NCI-H2227 (cell line): ENCODE data around the gene MACROD2.
"Not testable (repeated sequence)": the region's sequence is repeated elsewhere in the genome, so short reads cannot be mapped to it uniquely, and the experiment has no call there.

Experiments
- DNase-seq: peaks from one replicate; lab custom pipeline; 2025; ENCODE audit not compliant: unreplicated experiment; lab: John Stamatoyannopoulos, UW

The MACROD2 gene

DNA sequence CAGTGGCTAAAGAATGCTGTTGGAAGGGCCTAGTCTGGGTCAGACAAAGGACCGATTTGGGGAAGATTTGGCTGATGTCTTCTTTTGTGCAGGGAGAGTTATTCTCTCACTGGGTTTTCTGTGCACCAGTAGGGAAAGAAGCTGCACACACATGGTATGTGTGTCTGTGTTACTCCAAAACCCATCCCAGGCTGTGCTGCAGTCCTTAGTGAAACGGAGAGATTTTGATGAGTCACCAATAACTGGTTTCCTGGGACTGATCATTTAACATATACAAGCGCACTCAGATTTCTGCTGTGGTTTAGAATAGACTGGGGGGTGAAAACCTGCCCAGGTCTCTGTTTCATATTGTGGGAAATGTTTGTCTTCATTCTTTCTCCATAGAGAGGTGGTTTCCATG lies 1528.1 kb downstream of the MACROD2 start:
- no peak for DNase-seq

DNA sequence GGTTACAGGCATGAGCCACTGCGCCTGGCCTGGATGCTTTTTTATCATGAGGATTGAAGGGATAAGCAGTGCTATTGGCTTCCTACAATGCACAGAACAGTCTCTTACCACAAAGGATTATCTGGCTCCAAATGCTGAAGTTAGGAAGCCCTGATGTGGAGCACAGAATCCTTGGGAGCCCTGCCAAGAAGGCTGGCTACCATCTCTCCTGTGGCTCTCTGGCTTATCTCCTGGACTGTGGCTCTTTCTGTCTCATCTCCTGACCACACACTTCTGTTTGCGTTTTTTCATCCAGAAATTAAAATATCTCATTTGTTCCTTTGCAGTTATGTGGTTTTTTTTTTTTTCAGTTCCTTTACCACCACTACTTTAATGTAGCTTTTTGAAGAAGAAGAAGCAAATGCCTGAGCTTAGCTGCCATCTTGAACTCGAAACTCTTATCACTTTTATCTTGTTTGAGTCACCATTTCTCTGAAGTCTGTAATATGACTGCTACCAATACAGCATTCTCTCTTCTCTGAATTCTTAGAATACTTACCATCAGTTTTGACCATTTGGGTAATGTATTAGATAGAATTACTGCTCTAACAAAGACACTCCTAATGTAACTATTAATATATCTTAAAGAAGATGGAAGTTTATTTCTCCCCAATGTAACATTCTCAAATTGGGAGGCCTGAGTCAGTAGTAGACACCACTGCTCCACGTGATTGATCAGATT lies 1533.2 kb downstream of the MACROD2 start:
- no peak for DNase-seq

DNA sequence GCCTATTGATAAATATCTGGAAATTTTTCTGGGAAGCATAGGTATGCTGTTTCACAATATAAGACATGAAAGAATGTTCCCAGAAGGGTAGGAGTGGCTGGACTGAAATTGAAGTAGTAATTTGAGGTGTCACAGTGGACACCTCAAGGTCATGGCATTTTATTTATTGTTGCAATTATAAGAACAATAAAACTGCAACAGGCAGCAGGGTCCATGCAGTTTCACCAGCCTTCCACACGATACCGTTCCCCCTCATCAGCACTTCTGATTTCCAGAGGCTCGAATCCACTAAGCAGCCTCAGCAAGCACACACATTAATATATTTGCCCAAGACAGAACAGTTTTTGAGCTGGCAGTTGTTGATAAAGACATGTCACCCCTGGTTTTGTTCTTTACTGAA lies 1540.5 kb downstream of the MACROD2 start:
- no peak for DNase-seq

DNA sequence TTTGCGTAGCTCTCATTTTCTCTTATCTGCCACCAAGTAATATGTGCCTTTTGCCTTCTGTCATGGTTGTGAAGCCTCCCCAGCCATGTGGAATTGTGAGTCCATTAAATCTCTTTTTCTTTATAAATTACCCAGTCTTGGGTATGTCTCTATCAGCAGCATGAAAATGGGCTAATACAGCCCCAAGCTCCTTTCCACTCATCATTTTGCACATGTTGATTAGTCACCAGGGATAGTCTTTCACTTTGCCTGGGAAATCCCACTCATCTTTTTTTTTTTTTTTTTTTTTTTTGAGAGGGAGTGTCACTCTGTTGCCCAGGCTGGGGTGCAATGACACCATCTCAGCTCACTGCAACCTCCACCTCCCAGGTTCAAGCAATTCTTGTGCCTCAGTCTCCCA lies 1541.9 kb downstream of the MACROD2 start:
- not testable (repeated sequence) for DNase-seq

DNA sequence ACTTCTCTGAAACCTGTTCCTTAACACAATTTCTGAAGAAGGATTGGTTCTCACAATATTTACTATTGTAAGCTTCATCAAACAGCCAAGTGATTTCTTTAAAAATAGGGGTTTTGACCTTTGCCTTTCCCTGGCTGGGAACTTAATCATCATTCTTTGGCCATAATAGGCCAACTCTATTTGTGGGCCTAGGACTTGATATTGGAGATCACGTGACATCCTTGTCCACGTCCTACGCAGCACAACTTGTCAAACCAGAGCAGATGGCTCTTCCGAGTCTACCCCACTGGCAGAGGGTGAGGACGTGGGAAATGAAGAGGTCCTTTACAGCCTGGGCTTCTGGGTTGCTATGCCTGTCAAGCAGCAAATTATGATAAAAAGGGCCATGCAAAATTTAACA lies 1547.3 kb downstream of the MACROD2 start:
- DNase-seq, result no peak

DNA sequence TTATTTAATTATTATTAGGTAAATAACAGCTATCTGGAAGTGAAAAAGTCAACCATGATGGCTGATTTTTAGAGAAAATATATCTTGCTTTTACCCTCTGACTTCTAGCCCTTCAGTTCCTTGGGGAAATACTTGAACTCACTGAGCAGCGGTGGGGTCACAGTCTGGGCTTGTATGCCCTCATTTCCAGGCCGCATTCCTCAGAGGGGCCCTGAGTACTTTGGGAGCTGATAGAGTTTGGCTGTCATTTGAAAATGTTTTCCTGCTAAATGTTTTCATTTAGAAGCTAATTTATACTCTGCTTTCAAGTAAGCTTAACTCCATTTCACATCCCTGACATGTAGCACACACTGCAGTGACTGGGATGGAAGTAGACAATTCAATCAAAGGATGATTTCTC lies 1549.4 kb downstream of the MACROD2 start:
- no peak for DNase-seq

DNA sequence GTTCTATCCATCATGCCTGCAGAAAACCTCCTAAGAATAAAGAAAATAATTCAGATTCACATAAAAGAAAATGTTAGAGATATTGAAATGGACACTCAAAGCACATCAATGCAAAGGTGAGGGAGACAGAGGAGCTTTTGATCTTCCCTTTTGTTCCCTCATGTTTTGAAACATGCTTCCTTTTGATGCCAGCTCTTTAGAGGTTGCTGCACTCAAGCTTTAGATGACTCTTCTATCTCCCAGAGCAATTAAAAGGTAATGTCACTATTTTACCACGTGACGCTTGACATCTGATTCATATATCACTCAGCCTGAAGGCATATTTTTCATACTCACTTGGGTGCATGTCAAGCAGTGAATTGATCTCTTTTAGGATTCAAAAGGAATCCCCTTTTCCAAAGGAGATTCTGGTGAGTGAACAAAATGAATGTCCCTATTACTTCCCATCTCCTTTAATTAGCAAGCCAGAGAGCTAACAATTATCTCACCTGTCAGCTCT lies 1551.3 kb downstream of the MACROD2 start:
- DNase-seq, result no peak

DNA sequence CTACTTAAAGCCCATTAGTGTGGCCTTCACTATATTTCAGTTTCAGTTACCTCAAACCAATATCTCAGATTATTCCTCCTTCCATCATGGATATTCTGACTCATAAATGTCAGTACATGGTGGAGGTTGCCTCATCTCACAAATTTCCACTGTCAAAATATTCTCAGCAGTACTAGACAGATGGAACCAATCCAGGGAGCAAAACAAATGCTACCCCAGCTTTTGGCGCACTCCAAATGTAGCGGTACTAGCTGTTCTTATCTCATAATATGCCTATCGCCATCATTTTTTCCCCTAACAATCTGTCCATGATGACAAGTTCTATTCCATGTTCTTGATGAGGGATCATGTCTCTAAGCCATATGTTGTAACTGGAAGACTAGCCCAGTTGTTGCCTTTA lies 1551.8 kb downstream of the MACROD2 start:
- no peak for DNase-seq

DNA sequence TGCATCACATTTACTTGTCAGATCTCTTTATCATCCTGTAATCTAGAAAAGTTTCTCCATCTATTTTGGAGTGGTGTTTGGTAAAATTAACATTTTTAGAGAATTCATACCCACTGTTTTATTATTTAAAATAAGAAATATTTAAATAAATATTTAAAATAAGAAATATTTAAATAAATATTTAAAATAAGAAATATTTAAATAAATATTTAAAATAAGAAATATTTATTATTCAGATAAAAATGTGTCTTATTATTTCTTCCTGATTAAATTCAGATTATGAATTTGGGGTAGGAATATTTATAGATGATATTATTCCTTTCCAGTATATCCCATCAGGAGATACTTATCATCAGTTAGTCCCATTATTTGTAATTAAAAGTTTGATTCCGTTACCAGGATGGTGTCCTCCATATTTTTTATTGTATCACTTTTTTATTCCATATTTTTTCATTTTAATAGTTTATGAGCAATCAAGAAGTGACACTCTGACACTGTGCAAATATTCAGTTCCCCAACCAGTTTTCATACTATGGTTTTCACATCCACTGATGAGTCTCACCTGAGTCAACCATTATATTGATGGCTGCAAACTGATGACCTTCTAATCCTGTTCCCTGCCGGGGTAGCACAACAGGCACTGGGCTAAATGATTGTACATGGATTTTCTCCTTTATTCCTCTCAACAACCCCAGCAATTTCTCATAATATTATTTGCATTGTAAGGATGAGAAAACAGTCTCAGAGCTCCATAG lies 1555.0 kb downstream of the MACROD2 start:
- no peak for DNase-seq

DNA sequence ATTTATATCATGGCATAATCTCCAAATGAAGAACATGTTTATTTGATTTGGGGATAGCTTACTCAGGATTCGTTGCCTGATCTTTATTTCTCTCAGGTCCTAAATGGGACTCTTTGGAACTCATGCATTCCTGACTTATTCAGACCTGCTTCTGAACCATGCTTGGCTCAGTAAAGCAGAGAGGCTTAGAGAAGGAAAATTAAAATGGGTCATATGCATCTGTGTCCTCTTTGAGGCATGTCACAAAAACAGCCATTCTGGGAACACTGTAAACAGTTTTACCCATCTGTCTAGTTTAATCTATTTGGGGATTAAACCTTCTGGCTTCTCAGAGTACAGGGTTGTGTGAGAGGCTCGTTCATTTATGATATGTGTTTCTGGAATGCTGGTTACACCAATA lies 1560.6 kb downstream of the MACROD2 start:
- no peak for DNase-seq

DNA sequence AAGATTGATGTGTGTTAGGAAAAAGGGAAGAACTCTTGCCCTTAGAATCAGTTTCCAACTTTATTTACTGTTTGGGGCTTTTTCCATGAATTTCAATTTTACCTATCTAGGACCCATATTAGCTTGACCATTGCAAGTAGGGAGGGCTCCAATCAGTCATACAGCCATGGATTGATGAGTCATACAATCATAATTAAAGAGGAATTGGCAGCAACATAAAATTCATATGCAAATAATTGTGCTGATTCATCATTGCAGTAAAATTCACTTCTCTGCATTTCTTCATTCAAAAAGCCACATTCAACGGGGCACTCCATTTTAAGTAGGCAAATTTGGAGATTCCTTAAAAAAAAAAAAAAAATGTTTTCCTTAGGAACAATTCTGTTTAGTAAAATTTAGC lies 1561.6 kb downstream of the MACROD2 start:
- DNase-seq, result no peak

DNA sequence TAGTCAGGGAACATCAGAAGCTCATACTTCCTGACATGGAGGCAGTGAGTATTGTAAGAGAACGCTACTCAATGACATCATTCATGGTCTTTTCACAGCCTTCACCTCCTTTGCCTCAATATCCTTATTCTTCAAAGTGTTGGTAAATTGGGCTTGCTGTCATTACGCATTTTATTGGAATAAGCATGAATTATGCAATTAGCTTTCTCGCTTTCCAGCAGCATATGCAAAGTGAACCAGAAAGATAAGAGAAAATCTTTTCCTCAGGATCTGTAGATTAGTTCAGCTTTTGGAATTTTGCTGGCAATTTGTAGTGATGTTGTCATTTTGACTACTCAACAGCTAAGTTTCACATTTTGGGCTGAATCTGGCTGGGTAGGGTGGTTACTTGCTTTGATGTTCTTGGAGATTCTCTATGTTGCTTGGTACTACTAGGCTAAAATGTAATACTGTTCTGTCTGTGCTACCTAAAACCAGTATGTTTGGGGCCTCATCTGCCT lies 1565.8 kb downstream of the MACROD2 start:
- DNase-seq, result no peak

DNA sequence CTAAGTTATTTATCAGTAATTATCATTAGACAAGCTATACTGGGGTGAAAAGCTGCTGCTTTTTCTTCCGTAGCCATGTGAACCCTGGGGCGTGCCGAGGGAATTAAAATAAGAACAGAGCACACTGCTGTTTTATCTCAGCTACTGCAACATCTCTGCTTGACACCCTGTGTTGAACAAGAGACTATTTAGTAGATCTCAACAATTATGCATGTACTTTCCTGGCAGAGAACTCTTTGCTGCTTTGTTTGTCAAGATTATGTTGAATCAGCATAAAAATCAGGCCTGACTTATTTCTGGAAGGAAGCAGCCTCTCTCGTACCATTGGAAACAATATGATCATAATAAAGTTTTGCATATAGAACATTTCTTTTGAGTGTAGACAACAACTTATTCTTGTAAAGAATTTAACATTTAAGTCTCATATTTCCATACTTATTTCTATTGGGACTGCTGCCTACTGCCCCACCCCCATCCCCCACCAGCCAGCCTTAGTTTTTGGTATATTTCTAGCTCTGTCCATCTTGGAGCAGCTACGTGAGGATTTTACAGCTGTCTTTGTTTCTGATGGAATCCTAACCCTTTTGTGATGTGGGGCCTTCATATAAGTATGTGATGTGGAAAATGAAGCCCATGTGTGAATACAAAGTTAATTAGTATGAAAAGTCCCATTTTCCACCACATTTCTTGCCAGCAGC lies 1566.5 kb downstream of the MACROD2 start:
- no peak for DNase-seq

DNA sequence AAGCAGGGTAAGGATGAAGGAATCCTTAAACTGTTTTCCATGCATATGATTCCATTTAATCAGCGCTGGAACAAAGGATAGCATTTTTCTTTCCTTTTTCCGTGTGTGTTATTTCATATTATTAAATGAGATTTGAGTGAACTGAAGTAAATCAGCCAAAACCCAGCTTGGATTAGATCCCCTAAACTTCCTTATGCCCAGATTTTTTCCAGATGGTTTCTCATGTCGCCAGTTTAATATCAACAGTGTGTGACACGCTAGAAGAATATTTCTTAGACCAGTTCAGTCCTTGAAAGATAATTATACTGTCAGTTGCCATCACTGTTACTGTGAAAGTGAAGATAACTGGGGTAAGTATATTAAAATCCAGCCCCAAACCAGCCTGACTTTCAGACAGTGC lies 1568.5 kb downstream of the MACROD2 start:
- DNase-seq, result no peak

DNA sequence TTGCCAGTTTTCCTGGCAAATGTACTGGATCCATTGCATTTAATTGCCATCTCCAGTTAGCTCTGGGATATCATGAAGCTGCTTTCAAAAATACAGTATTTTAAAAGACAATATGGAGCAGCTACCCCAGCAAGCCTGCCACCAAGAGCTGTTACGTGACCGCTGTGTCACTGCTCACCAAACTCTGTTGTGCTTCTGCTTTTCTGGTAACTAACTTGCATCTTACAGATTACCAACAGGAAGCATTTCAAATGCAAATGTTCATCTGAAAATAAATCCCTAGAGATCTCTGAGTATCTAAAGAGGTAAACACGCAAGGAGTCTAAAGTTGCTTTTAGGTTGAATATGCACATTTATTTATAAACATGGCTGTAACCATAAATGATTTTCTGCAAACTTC lies 1569.7 kb downstream of the MACROD2 start:
- no peak for DNase-seq

DNA sequence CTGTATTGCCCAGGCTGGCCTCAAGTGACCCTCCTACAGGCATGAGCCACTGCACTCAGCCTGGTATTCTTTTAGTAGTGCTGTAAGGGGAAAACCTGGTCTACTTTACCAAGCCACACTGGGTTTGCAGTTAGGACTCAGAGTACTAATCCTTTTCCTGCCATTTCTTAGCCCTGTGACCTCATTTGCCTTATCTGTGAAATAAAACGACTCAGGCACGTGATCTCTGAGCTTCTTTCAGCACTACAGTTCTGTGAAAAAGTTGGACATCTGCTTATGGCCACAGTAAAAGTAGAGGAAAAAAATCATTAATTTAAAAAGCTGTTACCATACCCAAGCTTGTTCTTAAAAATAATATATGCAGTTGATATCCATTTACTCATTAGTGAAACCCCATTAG lies 1570.5 kb downstream of the MACROD2 start:
- DNase-seq, result no peak

DNA sequence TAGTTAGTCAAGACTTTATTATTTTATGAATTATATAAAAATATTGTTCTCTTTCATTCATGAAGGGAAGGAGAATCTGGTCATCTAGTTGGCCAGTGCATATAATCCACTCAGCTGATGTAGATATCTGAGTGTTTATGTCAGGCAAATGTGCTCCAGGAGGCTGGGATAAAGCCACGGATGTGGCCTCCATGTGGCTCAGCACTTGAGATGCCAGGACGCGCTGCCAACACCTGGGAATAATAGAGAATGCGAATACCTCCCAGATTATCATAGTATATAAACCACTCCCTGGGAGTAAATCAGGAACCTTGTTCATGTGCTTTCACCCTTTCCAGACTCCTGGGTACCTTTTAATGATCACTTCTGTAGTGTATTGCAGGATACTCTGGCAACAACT lies 1571.9 kb downstream of the MACROD2 start:
- DNase-seq, result no peak

DNA sequence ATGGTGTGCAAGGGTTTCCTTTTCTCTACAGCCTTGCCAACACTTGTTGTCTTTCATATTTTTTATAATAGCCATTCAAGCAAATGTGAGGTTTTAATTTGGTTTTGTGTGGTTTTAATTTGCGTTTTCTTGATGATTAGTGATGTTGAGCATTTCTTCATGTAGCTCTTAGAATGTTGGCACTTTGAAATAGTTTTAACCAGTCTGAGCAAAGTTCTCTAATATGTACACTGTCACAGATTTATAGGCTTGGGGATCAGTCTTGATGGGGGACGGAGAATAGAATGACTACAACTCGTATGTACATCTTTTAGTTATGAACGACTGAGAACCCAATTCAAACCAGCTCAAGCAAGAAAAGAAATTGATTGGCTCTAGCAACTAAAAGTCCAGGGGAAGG lies 1574.8 kb downstream of the MACROD2 start:
- DNase-seq, result no peak

DNA sequence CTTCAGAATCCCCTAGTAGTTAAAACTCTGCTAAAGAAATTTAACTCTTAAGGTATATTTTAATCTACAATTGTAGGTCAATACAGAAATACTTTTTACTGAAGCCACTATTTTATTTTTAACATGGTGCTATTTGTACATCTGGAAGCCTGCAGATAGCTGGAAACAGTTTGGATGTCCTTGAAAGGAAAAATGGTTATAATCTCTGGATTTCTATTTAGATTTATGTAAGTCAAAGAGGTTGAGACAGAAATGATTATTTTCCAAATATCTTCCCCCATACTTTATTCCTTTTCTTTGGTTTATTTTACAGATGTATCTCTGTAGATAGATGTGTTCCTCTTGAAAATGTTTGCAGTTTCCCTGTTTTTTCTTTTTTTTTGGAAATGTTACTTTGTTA lies 1575.7 kb downstream of the MACROD2 start:
- no peak for DNase-seq

DNA sequence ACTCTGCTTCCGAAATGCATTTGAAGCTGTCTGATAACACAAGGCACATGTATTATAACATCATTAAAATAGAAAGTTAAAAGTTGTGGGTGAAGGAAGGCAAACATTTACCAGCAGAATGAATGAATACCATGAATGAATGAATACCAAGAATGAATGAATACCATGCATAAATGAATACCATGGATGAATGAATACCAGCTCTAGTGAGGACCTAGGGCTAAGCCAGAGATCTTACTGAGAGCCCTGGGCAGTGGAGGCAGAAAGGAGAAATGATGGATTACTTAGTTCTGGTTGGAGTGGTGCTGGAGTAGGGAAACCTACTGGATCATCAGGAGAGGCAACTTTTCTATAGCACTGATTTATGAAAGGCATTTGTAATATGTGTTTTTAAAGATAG lies 1579.9 kb downstream of the MACROD2 start:
- no peak for DNase-seq

DNA sequence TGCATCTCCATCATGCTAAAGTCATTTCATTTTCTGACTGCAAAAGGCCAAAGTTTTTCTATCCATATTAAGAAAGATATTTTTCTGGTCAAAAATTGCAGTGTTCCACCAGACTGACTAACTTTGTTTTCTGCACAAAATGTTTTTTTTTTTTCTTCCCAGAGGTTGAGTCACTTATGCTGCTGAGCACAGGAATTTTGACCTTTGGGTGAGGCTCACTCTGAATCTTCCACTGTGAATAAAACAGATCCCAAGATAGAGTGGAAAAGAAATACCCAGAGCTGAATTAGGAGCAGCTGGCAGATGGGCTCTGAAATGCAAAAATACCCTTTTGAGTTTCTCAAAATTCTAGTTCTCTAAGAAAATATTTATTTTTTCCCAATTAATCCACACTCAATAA lies 1581.1 kb downstream of the MACROD2 start:
- no peak for DNase-seq

DNA sequence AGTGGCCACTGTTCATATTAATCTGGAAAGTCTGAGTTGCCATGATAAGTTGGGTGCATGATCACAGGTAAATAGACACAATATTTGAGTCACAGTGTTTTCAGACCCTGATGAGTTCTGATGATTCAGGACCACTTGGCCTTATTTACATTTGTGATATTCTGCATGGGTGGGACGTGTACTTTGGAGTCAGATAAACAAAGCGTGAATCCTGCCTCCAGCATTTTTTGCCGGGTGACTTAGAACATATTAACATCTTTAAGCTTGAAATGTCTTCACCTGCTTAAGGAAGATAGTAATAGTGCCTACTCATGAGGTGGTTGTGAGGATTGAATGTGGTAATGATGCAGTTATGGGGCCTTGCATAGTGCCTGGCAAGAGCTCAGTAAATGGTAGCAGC lies 1582.8 kb downstream of the MACROD2 start:
- DNase-seq, result no peak
